Measurements from ENCODE around the gene IL16. TPM values are rescaled to one million over a fixed set of nuclear protein-coding genes. Genes with fewer than 3 reads are reported as not detected.
"Not testable (repeated sequence)": the region's sequence is repeated elsewhere in the genome, so short reads cannot be mapped to it uniquely, and the experiment has no call there.

The IL16 gene
- total RNA-seq, 4 donors from 2014 or later: 4.9 to 11.5 (median 8.4) TPM

- Histone ChIP-seq H3K27me3 (no peaks in the 10 kb centered on the region), H3K27ac (no peak overlapping the region), H3K4me3 (replicated peaks in 1 of 3) (no peak overlapping the region), H3K36me3 (no peaks in the 10 kb centered on the region), H3K9me3 (no peaks in the 10 kb centered on the region), H3K4me1 (peaks cover 0 to 8% of the 10 kb centered on the region in 2 donors)
- DNase-seq: no peak
- TF ChIP-seq POLR2A (IDR thresholded peaks at IDR 0.05): no peak
- intact Hi-C loops (cut with DNase I): no loop called here
- 73 to 84% methylated on average over 4 of the region's 4 CpGs for WGBS, 2 donors
Observed at GRCh38 chr15:81339851-81340250, 143.2 kb downstream of the IL16 start.

DNA sequence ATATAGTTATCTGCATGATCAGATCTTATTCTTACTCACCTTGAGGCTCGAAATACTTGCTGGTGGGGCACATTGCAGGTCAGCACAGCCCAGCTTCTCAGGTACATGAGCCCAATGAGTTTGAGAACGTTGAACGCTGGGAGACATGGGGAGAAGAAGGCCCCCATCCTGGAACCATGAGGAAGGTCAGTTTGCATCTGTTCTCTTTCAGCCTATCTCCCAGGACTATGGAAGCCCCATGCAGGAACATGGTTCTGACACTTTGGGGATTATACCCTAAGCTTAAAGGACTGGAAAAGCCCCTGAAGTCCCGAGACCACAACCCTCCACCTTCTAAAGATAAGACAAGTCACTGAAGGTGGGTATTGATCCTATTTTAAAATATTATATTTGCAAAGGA lies 144.7 kb downstream of the IL16 start:
- Histone ChIP-seq H3K27ac (no peak overlapping the region), H3K36me3 (no peaks in the 10 kb centered on the region), H3K4me1 (peaks cover 0 to 8% of the 10 kb centered on the region in 2 donors), H3K9me3 (no peaks in the 10 kb centered on the region), H3K4me3 (replicated peaks in 1 of 3) (no peak overlapping the region), H3K27me3 (no peaks in the 10 kb centered on the region)
- WGBS, 2 donors: 89 to 94% methylated on average over 4 of the region's 4 CpGs
- intact Hi-C loops (cut with DNase I): no loop called here
- TF ChIP-seq, protein P1, sequence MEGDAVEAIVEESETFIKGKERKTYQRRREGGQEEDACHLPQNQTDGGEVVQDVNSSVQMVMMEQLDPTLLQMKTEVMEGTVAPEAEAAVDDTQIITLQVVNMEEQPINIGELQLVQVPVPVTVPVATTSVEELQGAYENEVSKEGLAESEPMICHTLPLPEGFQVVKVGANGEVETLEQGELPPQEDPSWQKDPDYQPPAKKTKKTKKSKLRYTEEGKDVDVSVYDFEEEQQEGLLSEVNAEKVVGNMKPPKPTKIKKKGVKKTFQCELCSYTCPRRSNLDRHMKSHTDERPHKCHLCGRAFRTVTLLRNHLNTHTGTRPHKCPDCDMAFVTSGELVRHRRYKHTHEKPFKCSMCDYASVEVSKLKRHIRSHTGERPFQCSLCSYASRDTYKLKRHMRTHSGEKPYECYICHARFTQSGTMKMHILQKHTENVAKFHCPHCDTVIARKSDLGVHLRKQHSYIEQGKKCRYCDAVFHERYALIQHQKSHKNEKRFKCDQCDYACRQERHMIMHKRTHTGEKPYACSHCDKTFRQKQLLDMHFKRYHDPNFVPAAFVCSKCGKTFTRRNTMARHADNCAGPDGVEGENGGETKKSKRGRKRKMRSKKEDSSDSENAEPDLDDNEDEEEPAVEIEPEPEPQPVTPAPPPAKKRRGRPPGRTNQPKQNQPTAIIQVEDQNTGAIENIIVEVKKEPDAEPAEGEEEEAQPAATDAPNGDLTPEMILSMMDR (IDR thresholded peaks at IDR 0.05): no peak
- TF ChIP-seq POLR2A (IDR thresholded peaks at IDR 0.05): no peak
- no peak for DNase-seq

- Histone ChIP-seq H3K4me3 (replicated peaks in 1 of 3) (no peak overlapping the region), H3K4me1 (peaks cover 0 to under 1% of the 10 kb centered on the region in 2 donors), H3K36me3 (no peaks in the 10 kb centered on the region), H3K27ac (no peak overlapping the region), H3K9me3 (no peaks in the 10 kb centered on the region), H3K27me3 (no peaks in the 10 kb centered on the region)
- intact Hi-C loops (cut with DNase I): no loop called here
- WGBS, 2 donors: 96 to 97% methylated on average over 4 of the region's 4 CpGs
- TF ChIP-seq POLR2A (IDR thresholded peaks at IDR 0.05): no peak
- TF ChIP-seq, protein P1 (IDR thresholded peaks at IDR 0.05): no peak
- DNase-seq: no peak
Observed at GRCh38 chr15:81343371-81343770, 146.7 kb downstream of the IL16 start.

GRCh38 chr15:81346611-81347010 lies 149.9 kb downstream of the IL16 start:
- intact Hi-C loops (cut with DNase I): no loop called here
- no peak overlapping the region for H3K27ac ChIP-seq
- TF ChIP-seq, protein P1 (IDR thresholded peaks at IDR 0.05): no peak
- no peak for TF ChIP-seq POLR2A (IDR thresholded peaks at IDR 0.05)
- WGBS, 2 donors: 74 to 76% methylated on average over 2 of the region's 2 CpGs
- no peak overlapping the region for H3K4me3 ChIP-seq (replicated peaks in 1 of 3)
- DNase-seq: no peak
- H3K36me3 ChIP-seq: no peaks in the 10 kb centered on the region
- no peaks in the 10 kb centered on the region for H3K4me1 ChIP-seq
- H3K9me3 ChIP-seq: no peaks in the 10 kb centered on the region
- H3K27me3 ChIP-seq: no peaks in the 10 kb centered on the region

- no peak overlapping the region for H3K4me3 ChIP-seq (replicated peaks in 1 of 3)
- intact Hi-C loops (cut with DNase I): no loop called here
- WGBS, 2 donors: 91 to 95% methylated on average over 4 of the region's 4 CpGs
- no peak for TF ChIP-seq POLR2A (IDR thresholded peaks at IDR 0.05)
- TF ChIP-seq, protein P1 (IDR thresholded peaks at IDR 0.05): no peak
- no peak for DNase-seq
- H3K27ac ChIP-seq: no peak overlapping the region
- no peaks in the 10 kb centered on the region for H3K36me3 ChIP-seq
- no peaks in the 10 kb centered on the region for H3K9me3 ChIP-seq
- no peaks in the 10 kb centered on the region for H3K27me3 ChIP-seq
- H3K4me1 ChIP-seq: no peaks in the 10 kb centered on the region
Observed at GRCh38 chr15:81347910-81348309, 151.2 kb downstream of the IL16 start.

- 91 to 92% methylated on average over 11 of the region's 11 CpGs for WGBS, 2 donors
- H3K4me3 ChIP-seq (replicated peaks in 1 of 3); DNase-seq; H3K9me3 ChIP-seq; H3K36me3 ChIP-seq; H3K4me1 ChIP-seq; intact Hi-C loops (cut with DNase I); H3K27me3 ChIP-seq; H3K27ac ChIP-seq: not testable (repeated sequence)
Observed at GRCh38 chr15:81348691-81349090, 152.0 kb downstream of the IL16 start.
